GM21381 (cell line): ENCODE results near the gene RBBP6.
"Not testable (repeated sequence)": the region's sequence is repeated elsewhere in the genome, so short reads cannot be mapped to it uniquely, and the experiment has no call there.

ENCODE experiments used
- ATAC-seq: cut with Tn5 transposase; IDR thresholded peaks from one replicate; pipeline ENCODE4 v1.9.1; 2021; ENCODE audit warnings: mild to moderate bottlenecking, moderate library complexity; ENCODE audit not compliant: unreplicated experiment

The RBBP6 gene

GRCh38 chr16:24539295-24539849 lies at the start of gene RBBP6:
Gene RBBP6 (plus strand): TSS chr16:24539566. CDS start chr16:24540627, 1,061 bp downstream.
- ATAC-seq: peak; percentile 92

- no peak for ATAC-seq
These were observed 48.5 kb upstream of the RBBP6 start for GRCh38 chr16:24490866-24491265.

- ATAC-seq: no peak
These were observed 47.6 kb upstream of the RBBP6 start for GRCh38 chr16:24491731-24492130.

GRCh38 chr16:24493821-24494220 lies 45.5 kb upstream of the RBBP6 start:
- ATAC-seq: no peak

- ATAC-seq: not testable (repeated sequence)
These were observed 44.2 kb upstream of the RBBP6 start for GRCh38 chr16:24495207-24495606.

GRCh38 chr16:24497440-24497839 lies 41.9 kb upstream of the RBBP6 start:
- no peak for ATAC-seq

GRCh38 chr16:24499193-24499814 lies 40.1 kb upstream of the RBBP6 start:
- no peak for ATAC-seq

- no peak for ATAC-seq
These were observed 34.7 kb upstream of the RBBP6 start for GRCh38 chr16:24504472-24505345.

- no peak for ATAC-seq
These were observed 33.4 kb upstream of the RBBP6 start for GRCh38 chr16:24505959-24506358.

- ATAC-seq: no peak
These were observed 31.3 kb upstream of the RBBP6 start for GRCh38 chr16:24507959-24508480.

GRCh38 chr16:24508614-24509013 lies 30.8 kb upstream of the RBBP6 start:
- ATAC-seq: no peak

- no peak for ATAC-seq
These were observed 29.8 kb upstream of the RBBP6 start for GRCh38 chr16:24509536-24509935.

GRCh38 chr16:24511174-24511573 lies 28.2 kb upstream of the RBBP6 start:
- no peak for ATAC-seq

- ATAC-seq: no peak
These were observed 27.6 kb upstream of the RBBP6 start for GRCh38 chr16:24511792-24512191.

GRCh38 chr16:24514096-24514495 lies 25.3 kb upstream of the RBBP6 start:
- no peak for ATAC-seq

GRCh38 chr16:24515186-24515585 lies 24.2 kb upstream of the RBBP6 start:
- no peak for ATAC-seq

- no peak for ATAC-seq
These were observed 22.3 kb upstream of the RBBP6 start for GRCh38 chr16:24516900-24517669.

GRCh38 chr16:24518498-24518897 lies 20.9 kb upstream of the RBBP6 start:
- ATAC-seq: no peak

- no peak for ATAC-seq
These were observed 18.4 kb upstream of the RBBP6 start for GRCh38 chr16:24520983-24521382.

GRCh38 chr16:24522751-24523150 lies 16.6 kb upstream of the RBBP6 start:
- no peak for ATAC-seq

- ATAC-seq: no peak
These were observed 15.8 kb upstream of the RBBP6 start for GRCh38 chr16:24523569-24523968.
